ENCODE results near the gene TWIST2.

- TF ChIP-seq CTCF (conservative IDR thresholded peaks at IDR 0.05) = no peak
- TF ChIP-seq EZH2 (IDR thresholded peaks at IDR 0.05; ENCODE audit: low read depth) = no peak
Measured at GRCh38 chr2:238892204-238892500, 44.3 kb downstream of the TWIST2 start.
